H1 (cell line): Measurements from ENCODE around the gene BATF3. TPM values are rescaled to one million over a fixed set of nuclear protein-coding genes. Genes with fewer than 3 reads are reported as not detected.

Experiments
- CTCF ChIA-PET: fragments of 300-600 bp; sonication (Branson Sonifier 250); formaldehyde crosslinking; loops from one replicate; lab custom pipeline; 2021; ENCODE audit not compliant: partially characterized antibody; lab: Charles Lee
- POLR2A ChIA-PET: fragments of 300-600 bp; sonication (Branson Sonifier 250); formaldehyde crosslinking; loops from one replicate; lab custom pipeline; 2021; ENCODE audit warnings: inconsistent platforms; ENCODE audit not compliant: partially characterized antibody; lab: Charles Lee
- DNase-seq, 2 experiments: peaks; one replicate each; pipeline versions ENCODE4 v3.0.0 to v3.0.0-alpha.2; 2010 to 2022; ENCODE audit warnings: low spot score in 2 of 2, low read depth in 1 of 2, mixed read lengths in 1 of 2
- FAIRE-seq: peaks from 2 replicates; lab custom pipeline; 2011; peaks lifted over from hg19 to GRCh38; lab: Jason Lieb, UNC
- H2AFZ ChIP-seq: 2 replicates; pipeline ENCODE4 v1.8.1; 2012; ENCODE audit warnings: low read length, inconsistent platforms
- H2AK5ac ChIP-seq: 2 replicates; pipeline ENCODE4 v1.6.1; 2013; ENCODE audit warnings: low read depth, low read length
- H2BK120ac ChIP-seq: replicated peaks from 2 replicates; pipeline ENCODE3; 2013; ENCODE audit warnings: low read depth, low read length, inconsistent platforms
- H2BK12ac ChIP-seq: 2 replicates; pipeline ENCODE4 v1.6.1; 2013; ENCODE audit warnings: low read depth, low read length
- H2BK15ac ChIP-seq: 2 replicates; pipeline ENCODE4 v1.6.1; 2013; ENCODE audit warnings: low read length
- H2BK20ac ChIP-seq: 2 replicates; pipeline ENCODE4 v1.6.1; 2013; ENCODE audit warnings: low read length
- H2BK5ac ChIP-seq: 2 replicates; pipeline ENCODE4 v1.6.1; 2013; ENCODE audit warnings: low read depth, low read length
- H3K14ac ChIP-seq: 2 replicates; pipeline ENCODE4 v1.6.1; 2013; ENCODE audit warnings: inconsistent platforms; ENCODE audit not compliant: insufficient read length
- H3K18ac ChIP-seq: 2 replicates; pipeline ENCODE4 v1.6.1; 2013; ENCODE audit warnings: low read length; ENCODE audit errors: extremely low read depth
- H3K23ac ChIP-seq: 2 replicates; pipeline ENCODE4 v1.6.1; 2013; ENCODE audit warnings: inconsistent platforms; ENCODE audit not compliant: insufficient read length
- H3K23me2 ChIP-seq: 2 replicates; pipeline ENCODE4 v1.6.1; 2013; ENCODE audit warnings: low read depth, low read length
- H3K27ac ChIP-seq: 2 replicates; pipeline ENCODE4 v1.6.1; 2011; ENCODE audit warnings: low read depth, low read length, inconsistent platforms
- H3K27me3 ChIP-seq, 4 experiments: replicated peaks in 1 of 4; 1 replicate in 1 of 4; 2 replicates in 3 of 4; pipeline versions ENCODE4 v1.6.1 to v1.8.1; 2011 to 2013; ENCODE audit warnings: low read length in 3 of 4, mild to moderate bottlenecking in 3 of 4, inconsistent platforms in 2 of 4, mixed read lengths in 2 of 4, moderate library complexity in 1 of 4; ENCODE audit not compliant: control insufficient read depth in 3 of 4, insufficient read depth in 3 of 4; ENCODE audit errors: extremely low read depth in 1 of 4
- H3K36me3 ChIP-seq, 4 experiments: 2 replicates each; pipeline versions ENCODE4 v1.6.1 to v1.8.1; 2011 to 2013; ENCODE audit warnings: mild to moderate bottlenecking in 4 of 4, low read length in 3 of 4, moderate library complexity in 2 of 4, control low read depth in 1 of 4, inconsistent platforms in 1 of 4; ENCODE audit not compliant: insufficient read depth in 4 of 4, control insufficient read depth in 2 of 4
- H3K4ac ChIP-seq: replicated peaks from 2 replicates; pipeline ENCODE3; 2013; ENCODE audit warnings: low read length, low read depth, mixed read lengths, inconsistent platforms; ENCODE audit not compliant: insufficient read length
- H3K4me1 ChIP-seq, 4 experiments: replicated peaks in 1 of 4; 1 replicate in 1 of 4; 2 replicates in 3 of 4; pipeline versions ENCODE4 v1.6.1 to v1.8.1; 2011 to 2013; ENCODE audit warnings: low read length in 3 of 4, inconsistent platforms in 2 of 4, mixed read lengths in 1 of 4; ENCODE audit not compliant: insufficient read depth in 4 of 4, control insufficient read depth in 3 of 4
- H3K4me2 ChIP-seq, 2 experiments: 2 replicates each; pipeline versions ENCODE4 v1.6.1 to v1.8.1; 2011 to 2013; ENCODE audit warnings: low read depth in 2 of 2, low read length in 2 of 2, control low read depth in 1 of 2, inconsistent platforms in 1 of 2, mild to moderate bottlenecking in 1 of 2; ENCODE audit not compliant: insufficient read depth in 1 of 2
- H3K4me3 ChIP-seq, 4 experiments: fragments of 200-600, 300-600 bp in 1 of 4; sonication (generic), shearing (Covaris generic), sonication (Bioruptor Twin) in 1 of 4; 2 replicates each; pipeline versions ENCODE4 v1.5.1 to v1.8.1; 2011 to 2016; ENCODE audit warnings: low read length in 4 of 4, low read depth in 3 of 4, control low read depth in 2 of 4, inconsistent platforms in 2 of 4, mild to moderate bottlenecking in 2 of 4, mixed read lengths in 1 of 4, moderate library complexity in 1 of 4; ENCODE audit not compliant: insufficient read depth in 2 of 4; ENCODE audit errors: extremely low read depth in 1 of 4
- H3K56ac ChIP-seq: replicated peaks from 2 replicates; pipeline ENCODE3; 2013; ENCODE audit warnings: low read depth, mild to moderate bottlenecking, mixed read lengths, low read length, inconsistent platforms; ENCODE audit not compliant: insufficient read length
- H3K79me1 ChIP-seq: 2 replicates; pipeline ENCODE4 v1.6.1; 2013; ENCODE audit warnings: low read depth, low read length, control low read depth
- H3K79me2 ChIP-seq, 2 experiments: 2 replicates each; pipeline versions ENCODE4 v1.6.1 to v1.8.1; 2012 to 2013; ENCODE audit warnings: low read length in 2 of 2, mild to moderate bottlenecking in 2 of 2, inconsistent platforms in 1 of 2; ENCODE audit not compliant: insufficient read depth in 2 of 2, control insufficient read depth in 1 of 2
- H3K9ac ChIP-seq, 4 experiments: replicated peaks in 1 of 4; 1 replicate in 1 of 4; 2 replicates in 3 of 4; pipeline versions ENCODE4 v1.6.1 to v1.8.1; 2011 to 2013; ENCODE audit warnings: low read depth in 3 of 4, low read length in 3 of 4, control low read depth in 2 of 4, mild to moderate bottlenecking in 2 of 4, moderate library complexity in 2 of 4, inconsistent platforms in 1 of 4; ENCODE audit errors: extremely low read depth in 1 of 4
- H3K9me3 ChIP-seq, 2 experiments: 2 replicates each; pipeline versions ENCODE4 v1.6.1 to v1.8.1; 2012 to 2013; ENCODE audit warnings: mild to moderate bottlenecking in 2 of 2, moderate library complexity in 2 of 2, control low read depth in 1 of 2, inconsistent platforms in 1 of 2, low read depth in 1 of 2, low read length in 1 of 2, mixed read lengths in 1 of 2; ENCODE audit not compliant: insufficient read depth in 2 of 2
- H4K20me1 ChIP-seq, 2 experiments: replicated peaks in 1 of 2; 2 replicates each; pipeline versions ENCODE3 to v1.8.1; 2011 to 2013; ENCODE audit warnings: inconsistent platforms in 2 of 2, low read length in 2 of 2, mild to moderate bottlenecking in 1 of 2; ENCODE audit not compliant: insufficient read depth in 2 of 2, control insufficient read depth in 1 of 2
- H4K5ac ChIP-seq: 2 replicates; pipeline ENCODE4 v1.6.1; 2013; ENCODE audit warnings: low read length, low read depth, mixed read lengths, inconsistent platforms; ENCODE audit not compliant: insufficient read length
- H4K8ac ChIP-seq: 2 replicates; pipeline ENCODE4 v1.8.0; 2013; ENCODE audit warnings: mild to moderate bottlenecking, moderate library complexity, low read length, inconsistent platforms; ENCODE audit not compliant: insufficient read depth; ENCODE audit errors: extremely low read depth
- H4K91ac ChIP-seq: replicated peaks from 2 replicates; pipeline ENCODE3; 2013; ENCODE audit warnings: low read length, mixed read lengths, inconsistent platforms; ENCODE audit not compliant: insufficient read length
- EP300 ChIP-seq, 2 experiments: IDR thresholded peaks; 1 replicate in 1 of 2; 2 replicates in 1 of 2; pipeline ENCODE4 v1.6.1; 2011 to 2012; ENCODE audit warnings: low read depth in 2 of 2, low read length in 2 of 2, mild to moderate bottlenecking in 2 of 2, borderline replicate concordance in 1 of 2, inconsistent platforms in 1 of 2, moderate library complexity in 1 of 2
- GABPA ChIP-seq: IDR thresholded peaks from 2 replicates; pipeline ENCODE4 v1.6.1; 2011; ENCODE audit warnings: mild to moderate bottlenecking, low read length, moderate library complexity, borderline replicate concordance; ENCODE audit not compliant: insufficient read depth
- WGBS, 2 experiments: shearing (Covaris generic) in 1 of 2; methylation state at CpG; one replicate each; pipeline versions ENCODE4 v1.1.6 to v1.1.7; 2013 to 2015; ENCODE audit warnings: low lambda C conversion rate in 2 of 2, mixed read lengths in 2 of 2, inconsistent platforms in 1 of 2, low coverage in 1 of 2, missing lambda C conversion rate in 1 of 2; ENCODE audit not compliant: insufficient replicate concordance in 2 of 2, insufficient coverage in 1 of 2, insufficient read length in 1 of 2; ENCODE audit errors: extremely low coverage in 1 of 2, missing lambda C conversion rate in 1 of 2; 5-methylcytosine and 5-hydroxymethylcytosine counted together
- polyA plus RNA-seq, 7 experiments: library from polyadenylated mRNA; depleted of rRNA in 3 of 7; stranded (reverse) in 5 of 7; unstranded in 2 of 7; fragments of >200 nt in 5 of 7; fragments of 200-250 nt in 2 of 7; gene quantifications; 1 replicate in 5 of 7; 2 replicates in 1 of 7; 4 replicates in 1 of 7; pipeline versions ENCODE4 v1.2.1 to v1.2.3, GENCODE V29; 2011 to 2013; ENCODE audit warnings: missing spikeins in 2 of 7, mixed read lengths in 2 of 7
- total RNA-seq: library from RNA; stranded (reverse); fragmentation: NEBNext Ultra II Directional; extraction: Animal tissue kit (Norgen Biotek cat#: 25700); gene quantifications from 2 replicates; pipeline ENCODE4 v1.2.1, GENCODE V29; 2021
- TF ChIP-seq, protein P1 (sequence below): IDR thresholded peaks from 2 replicates; pipeline ENCODE4 v1.6.1; 2012; ENCODE audit warnings: inconsistent platforms

Gene BATF3
- total and polyA plus RNA-seq, 2 of the 8 experiments (the other 6 are each of a cell fraction or from before 2014, with no cell fraction given), result 6.3 TPM

DNA sequence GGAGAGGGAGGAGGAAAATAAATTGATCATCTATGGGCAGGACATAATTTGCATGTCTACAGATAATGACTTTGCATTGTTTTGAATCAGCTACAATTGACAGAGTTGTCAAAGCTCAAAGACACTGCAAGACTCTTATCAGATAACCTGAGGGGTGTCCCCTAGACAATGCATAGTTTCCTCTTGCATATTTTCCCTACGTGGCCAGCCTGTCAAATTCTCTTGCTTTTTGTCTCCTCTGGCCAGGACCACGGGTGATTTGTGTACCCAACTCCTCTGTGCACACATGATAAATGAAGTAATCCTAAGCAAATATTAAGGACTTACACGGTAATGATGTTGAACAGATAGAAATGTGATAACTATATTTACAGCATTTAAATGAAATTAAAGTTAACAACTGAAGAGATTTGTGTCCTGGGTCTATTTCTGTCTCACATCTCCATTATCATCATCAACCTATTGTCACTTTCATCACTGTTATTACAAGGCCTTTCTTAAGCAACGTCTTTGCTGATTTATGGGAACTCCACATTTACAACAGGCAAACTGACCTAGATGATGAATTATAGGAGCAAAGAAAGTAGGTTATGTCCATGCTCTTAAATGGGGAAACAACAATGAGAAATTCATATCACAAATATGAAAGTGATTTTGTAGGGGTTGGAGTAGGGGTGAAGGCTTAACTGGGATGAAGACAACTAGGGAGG, 18.8 kb downstream of the BATF3 start:
- Histone ChIP-seq H3K56ac (no peak overlapping the region), H2AK5ac (no peak overlapping the region), H3K23me2 (no peaks in the 10 kb centered on the region), H3K9me3 (no peaks in the 10 kb centered on the region), H2BK5ac (no peak overlapping the region), H3K4me2 (no peak overlapping the region), H2BK120ac (no peak overlapping the region), H3K23ac (no peak overlapping the region), H3K4me1 (no peaks in the 10 kb centered on the region; a peak in 2 of 7 replicates), H2AFZ (no peak overlapping the region), H4K91ac (no peak overlapping the region), H3K4ac (no peak overlapping the region), H3K27ac (no peak overlapping the region), H3K14ac (no peak overlapping the region), H4K8ac (no peak overlapping the region), H2BK15ac (no peak overlapping the region), H3K9ac (no peak overlapping the region), H2BK20ac (no peak overlapping the region), H3K4me3 (no peak overlapping the region), H3K79me2 (no peaks in the 10 kb centered on the region), H4K20me1 (no peaks in the 10 kb centered on the region), H4K5ac (no peak overlapping the region), H3K27me3 (peaks cover 0 to 2% (median 0%) of the 10 kb centered on the region in 4 experiments; a peak in 1 of 7 replicates), H2BK12ac (no peak overlapping the region), H3K36me3 (no peaks in the 10 kb centered on the region), H3K18ac (no peak overlapping the region), H3K79me1 (no peaks in the 10 kb centered on the region)
- TF ChIP-seq GABPA, result no peak
- TF ChIP-seq, protein P1, sequence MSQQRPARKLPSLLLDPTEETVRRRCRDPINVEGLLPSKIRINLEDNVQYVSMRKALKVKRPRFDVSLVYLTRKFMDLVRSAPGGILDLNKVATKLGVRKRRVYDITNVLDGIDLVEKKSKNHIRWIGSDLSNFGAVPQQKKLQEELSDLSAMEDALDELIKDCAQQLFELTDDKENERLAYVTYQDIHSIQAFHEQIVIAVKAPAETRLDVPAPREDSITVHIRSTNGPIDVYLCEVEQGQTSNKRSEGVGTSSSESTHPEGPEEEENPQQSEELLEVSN, result no peak
- no peak for TF ChIP-seq EP300 (IDR thresholded peaks at IDR 0.05; ENCODE audit: borderline replicate concordance in 1 of 2, low read depth in 2 of 2, low read length in 2 of 2)
- FAIRE-seq (no peak), DNase-seq (no peak)
- POLR2A ChIA-PET, result interaction anchor here (0.8 kb wide), 1 partner anchor 111 kb away, joined by 3 read pairs; the partner anchor contains the start of genes NSL1 and TATDN3
- CTCF ChIA-PET, result interaction anchor here (0.7 to 1.1 kb wide), 3 partner anchors 29 to 223 kb away, joined by 3 to 4 read pairs (median 4); no protein-coding TSS in a partner anchor
- WGBS, 2 experiments, result 82% methylated on average over 4 of the region's 4 CpGs; no CpG with 5 or more reads in 1 of the 2 experiments
